ENCODE data around the gene PDE3A.

The PDE3A gene

DNA sequence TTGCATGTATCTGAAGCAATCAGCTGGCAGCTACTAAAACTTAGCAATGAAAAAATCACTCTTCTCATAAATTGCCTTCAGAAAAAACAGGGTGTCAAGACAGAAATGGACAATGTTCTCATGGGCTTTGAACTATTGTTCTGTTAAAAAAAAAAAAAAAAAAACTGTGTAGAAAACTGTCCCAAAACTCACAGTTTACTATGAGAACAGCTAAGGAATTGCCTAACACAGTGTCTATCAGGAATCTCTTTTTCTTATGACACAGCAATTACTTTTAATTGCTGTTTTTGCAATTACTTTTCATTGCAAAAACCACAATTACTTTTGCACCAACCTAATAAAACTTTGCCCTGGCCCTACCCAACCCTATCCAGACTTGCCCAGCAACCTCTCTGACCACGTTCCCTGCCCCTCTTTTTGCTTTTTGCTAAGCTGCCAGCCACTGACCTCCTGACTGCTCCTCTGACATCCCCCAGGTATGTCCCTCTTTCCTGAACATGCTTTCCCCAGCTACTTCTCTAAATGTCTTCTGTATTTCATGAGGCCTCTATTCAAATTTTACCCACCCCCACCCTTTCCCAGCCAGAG, 258.8 kb downstream of the PDE3A start:
- DNase-seq, result no peak

GRCh38 chr12:20628226-20628787, 260.0 kb downstream of the PDE3A start:
- no peak for DNase-seq

DNA sequence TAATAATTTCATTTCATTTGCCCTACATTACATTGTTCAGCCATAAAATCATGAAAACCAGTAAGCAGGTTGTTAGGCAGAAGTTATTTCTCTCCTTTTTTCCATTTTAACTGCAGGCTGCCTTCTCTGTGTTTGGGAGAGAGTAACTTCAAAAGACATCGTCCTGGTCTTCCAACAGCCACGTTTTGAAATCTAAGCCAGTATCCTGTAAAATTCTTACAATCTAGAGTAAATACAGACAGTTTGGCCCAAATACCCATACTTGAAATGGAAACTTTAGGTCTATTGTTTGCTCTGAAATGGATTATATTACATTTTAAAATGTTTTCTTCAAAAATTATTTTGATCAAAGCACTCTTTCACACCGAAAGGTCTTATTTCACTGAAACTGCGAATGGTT, 260.7 kb downstream of the PDE3A start:
- DNase-seq, result no peak

DNA sequence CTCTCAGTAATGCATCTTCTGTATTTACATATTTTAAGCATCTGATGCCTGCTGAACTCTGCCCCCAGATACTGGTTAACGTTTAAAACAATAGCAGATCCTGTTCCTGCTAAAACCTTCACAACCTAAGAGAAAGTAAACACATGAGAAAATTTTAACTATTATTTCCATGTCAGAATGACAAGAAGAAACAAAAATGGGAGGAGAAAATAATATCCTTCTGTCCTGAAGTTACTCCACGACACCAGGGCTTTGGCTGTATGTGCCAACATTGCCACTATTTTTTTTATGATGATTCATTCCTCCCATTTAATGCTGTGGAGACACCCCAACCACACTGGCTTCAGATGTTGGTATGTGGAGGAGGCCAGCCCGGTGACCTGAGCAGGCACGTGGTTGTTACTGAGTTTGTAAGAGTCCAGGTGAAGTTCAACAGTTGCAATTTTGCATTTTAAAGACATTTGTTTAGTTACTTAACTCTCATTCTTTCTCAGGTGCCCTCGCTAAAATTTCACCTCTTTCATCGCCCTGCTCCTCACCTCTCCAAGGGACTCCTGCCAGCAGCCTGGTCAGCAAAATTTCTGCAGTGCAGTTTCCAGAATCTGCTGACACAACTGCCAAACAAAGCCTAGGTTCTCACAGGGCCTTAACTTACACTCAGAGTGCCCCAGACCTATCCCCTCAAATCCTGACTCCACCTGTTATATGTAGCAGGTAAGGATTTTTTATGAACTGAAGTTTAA, 261.2 kb downstream of the PDE3A start:
- no peak for DNase-seq

- no peak for DNase-seq
Observed at GRCh38 chr12:20631711-20632110, 263.4 kb downstream of the PDE3A start.

GRCh38 chr12:20641106-20641505, 272.8 kb downstream of the PDE3A start:
- no peak for DNase-seq

DNA sequence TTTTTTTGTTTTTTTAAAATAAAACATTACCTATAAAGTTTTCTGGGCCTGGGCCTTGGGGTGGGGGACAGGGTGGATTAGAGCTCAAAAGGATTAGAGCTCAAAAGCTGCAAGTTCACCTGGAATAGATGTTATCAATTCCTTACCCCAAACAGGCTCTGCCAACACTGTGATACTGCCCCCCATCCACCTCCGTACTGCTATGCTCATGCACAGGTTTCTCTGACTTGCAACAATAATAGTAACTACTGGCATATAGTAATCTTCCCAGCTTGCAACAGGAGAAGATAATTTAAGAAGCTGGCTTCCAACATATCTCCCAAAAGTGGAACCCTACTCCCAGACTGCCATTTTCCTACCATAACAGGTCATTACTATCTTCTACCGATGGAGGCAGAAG, 275.5 kb downstream of the PDE3A start:
- no peak for DNase-seq

DNA sequence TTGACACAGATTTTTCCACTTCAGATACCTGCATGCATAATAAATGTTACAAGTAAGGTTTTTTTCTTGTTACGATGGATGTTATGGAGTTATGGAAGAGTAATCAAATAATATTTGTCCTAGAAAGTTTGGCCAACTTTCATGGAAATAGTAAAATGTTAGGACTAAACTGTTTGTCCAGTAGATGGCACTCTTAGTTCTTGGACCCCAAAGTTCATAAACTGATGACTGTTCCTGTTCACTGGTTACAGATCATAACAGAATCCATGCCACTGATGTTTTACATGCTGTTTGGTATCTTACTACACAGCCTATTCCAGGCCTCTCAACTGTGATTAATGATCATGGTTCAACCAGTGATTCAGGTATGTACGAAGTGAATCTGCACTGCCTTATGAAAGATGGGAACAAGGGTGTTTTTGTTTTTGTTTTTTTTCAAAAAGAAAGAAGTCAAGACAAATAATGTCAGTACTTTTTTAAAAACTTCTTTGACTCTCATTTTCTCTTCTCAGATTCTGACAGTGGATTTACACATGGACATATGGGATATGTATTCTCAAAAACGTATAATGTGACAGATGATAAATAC, 278.0 kb downstream of the PDE3A start:
- DNase-seq, result no peak

GRCh38 chr12:20653871-20654270, 285.5 kb downstream of the PDE3A start:
- no peak for DNase-seq

DNA sequence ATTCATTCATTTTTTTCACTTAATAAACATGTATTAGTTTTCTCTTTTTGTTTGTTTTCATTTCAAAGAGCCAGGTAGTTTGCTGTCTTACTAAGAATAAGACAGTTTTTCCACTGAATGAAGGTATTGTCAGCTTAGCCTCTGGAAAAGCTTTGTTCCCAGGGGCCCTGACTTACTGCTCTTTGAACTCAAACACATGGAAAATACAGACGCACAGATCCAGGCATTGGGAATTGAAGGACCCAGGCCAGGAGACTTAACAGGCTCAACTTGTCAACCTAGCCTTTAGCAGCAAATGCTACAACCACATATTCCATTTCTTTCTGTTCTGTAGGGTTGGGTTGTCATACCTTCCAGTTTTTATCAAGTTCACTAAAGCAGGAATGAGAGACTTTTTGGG, 288.3 kb downstream of the PDE3A start:
- DNase-seq, result no peak

DNA sequence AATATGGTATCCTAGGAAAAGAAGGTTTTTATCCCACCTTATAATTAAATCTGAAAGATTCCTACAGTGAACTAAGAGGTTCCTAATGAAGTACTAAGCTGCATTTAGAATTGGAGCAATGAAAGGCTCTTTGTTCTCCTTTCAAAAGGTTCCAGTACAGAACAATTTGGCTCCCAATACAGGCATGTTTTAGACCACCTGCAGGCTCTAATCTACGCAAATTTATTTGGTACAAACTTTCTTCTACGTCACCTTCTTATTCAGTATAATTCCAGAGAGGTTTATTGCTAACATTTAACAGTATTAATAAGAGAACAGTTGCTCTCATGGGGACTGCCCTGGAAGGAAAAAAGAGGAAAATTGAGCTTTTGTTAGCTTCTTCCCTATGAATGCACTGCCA, 289.2 kb downstream of the PDE3A start:
- DNase-seq, result no peak

DNA sequence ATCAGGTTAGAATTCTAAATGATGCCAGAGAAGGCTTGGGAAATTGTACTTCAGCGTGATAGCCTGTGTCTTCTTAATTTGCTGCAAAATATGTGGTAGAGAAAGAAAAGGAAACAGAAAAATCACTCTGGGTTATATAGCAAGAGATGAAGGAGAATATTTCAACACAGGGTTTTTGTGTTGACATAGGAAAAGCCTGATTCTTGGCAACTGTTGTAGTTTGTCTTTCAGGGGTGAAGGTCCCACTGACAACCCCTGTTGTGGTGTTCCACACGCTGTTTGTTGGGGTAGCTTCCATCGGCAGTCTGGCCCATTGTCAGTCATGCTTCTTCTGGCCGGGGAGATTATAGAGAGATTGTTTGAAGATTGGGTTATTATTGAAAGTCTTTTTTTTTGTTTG, 313.0 kb downstream of the PDE3A start:
- DNase-seq, result no peak

DNA sequence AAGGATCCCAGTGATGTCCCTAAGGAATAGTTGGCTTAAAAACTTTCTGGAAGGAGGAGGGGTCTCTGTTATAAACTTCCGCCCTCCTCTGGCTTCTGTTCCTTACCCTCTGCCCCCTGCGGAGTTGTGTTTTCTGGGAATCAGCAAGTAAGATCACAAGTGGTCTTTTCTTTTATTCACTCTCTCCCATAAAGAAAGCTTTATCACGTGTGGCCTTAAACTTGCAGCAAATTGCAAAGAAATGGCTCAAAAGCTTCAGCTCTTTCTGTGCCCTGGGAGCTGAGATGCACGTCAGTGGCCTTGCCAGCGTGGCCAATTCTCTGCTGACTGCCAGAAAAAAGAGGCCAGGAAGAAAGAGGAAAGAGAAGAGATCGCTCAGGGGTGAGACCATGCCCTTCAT, 326.9 kb downstream of the PDE3A start, which contains the start of gene SLCO1C1:
Gene SLCO1C1 (plus strand): TSS at position 101 of the 400 bp plus-strand sequence. CDS start 4,245 bp downstream, outside the sequence.
- no peak for DNase-seq

GRCh38 chr12:20696181-20696905, 328.0 kb downstream of the PDE3A start:
- DNase-seq, result no peak

DNA sequence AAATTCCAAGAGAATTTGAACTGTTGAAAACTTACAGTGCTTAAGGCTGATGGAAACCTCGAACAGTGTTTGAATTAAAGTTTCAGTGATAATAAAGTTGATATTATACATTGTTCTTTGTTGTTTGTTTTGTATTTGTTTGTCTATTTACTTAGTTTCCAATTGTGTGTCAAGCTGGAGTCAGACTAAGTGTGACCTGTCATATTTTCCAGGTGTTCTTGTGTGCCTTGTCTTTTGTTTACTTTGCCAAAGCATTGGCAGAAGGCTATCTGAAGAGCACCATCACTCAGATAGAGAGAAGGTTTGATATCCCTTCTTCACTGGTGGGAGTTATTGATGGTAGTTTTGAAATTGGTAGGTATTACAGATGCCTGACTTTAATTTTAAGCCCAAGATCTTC, 332.8 kb downstream of the PDE3A start:
- no peak for DNase-seq

- no peak for DNase-seq
Observed at GRCh38 chr12:20704860-20705259, 336.5 kb downstream of the PDE3A start.

- no peak for DNase-seq
Observed at GRCh38 chr12:20711846-20712245, 343.5 kb downstream of the PDE3A start.

GRCh38 chr12:20716037-20716436, 347.7 kb downstream of the PDE3A start:
- DNase-seq, result no peak

GRCh38 chr12:20716985-20717384, 348.6 kb downstream of the PDE3A start:
- DNase-seq, result no peak

DNA sequence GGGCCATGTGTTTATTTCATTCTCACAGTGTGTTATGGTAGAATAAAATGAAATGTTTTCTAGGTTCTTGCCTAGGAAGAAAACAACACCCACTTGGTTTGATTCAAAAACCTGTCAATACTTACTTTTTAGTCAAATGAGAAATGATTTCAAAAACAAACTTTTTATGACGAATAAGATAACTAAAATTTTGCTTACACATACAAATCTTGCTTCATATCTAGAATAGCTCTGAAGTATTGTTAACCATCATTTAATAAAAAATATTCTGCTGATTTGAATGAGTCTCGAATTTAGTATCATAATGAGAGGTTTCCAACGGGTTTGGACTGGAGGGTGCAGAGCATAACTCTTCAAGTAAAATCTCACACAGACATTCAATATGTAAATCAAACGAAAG, 350.0 kb downstream of the PDE3A start:
- DNase-seq, result no peak

- no peak for DNase-seq
Observed at GRCh38 chr12:20722142-20722541, 353.8 kb downstream of the PDE3A start.

- no peak for DNase-seq
Observed at GRCh38 chr12:20731274-20731673, 362.9 kb downstream of the PDE3A start.

Measured in GF-D8 (cell line).